ENCODE results near the gene ERMP1.

The ERMP1 gene

DNA sequence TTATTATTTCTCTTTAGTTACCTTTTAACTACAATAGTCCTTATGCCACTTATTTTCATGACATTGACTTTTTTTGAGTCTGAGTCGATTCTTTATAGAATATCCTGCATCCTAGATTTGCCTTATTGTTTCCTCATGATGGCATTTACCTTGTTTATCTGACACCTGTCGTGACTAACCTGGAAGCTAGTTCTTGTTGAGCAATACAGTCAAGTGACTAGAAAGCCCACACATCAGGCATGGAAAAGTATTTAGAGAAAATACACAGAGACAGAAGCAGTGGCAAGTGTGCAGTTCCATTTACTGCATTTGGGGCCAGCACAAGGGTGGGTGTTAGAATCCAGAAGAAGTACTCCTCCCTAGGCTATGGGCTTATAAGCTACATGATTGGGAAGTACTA lies 97.8 kb downstream of the ERMP1 start:
- H3K4me2 ChIP-seq (ENCODE audit: low read depth, low read length, poor library complexity, severe bottlenecking), result no peak overlapping the region
- H3K36me3 ChIP-seq (ENCODE audit: insufficient read depth, low read length), result peaks cover 27% of the 10 kb centered on the region; the same call in 1 of the 2 replicates

More for the DNA sequence above, 97.8 kb downstream of the ERMP1 start:
- TF ChIP-seq CTCF (conservative IDR thresholded peaks at IDR 0.05; ENCODE audit: low read length) (no peak), EZH2phosphoT487 (IDR thresholded peaks at IDR 0.05; ENCODE audit: borderline replicate concordance) (no peak)
- no peaks in the 10 kb centered on the region for H3K9me2 ChIP-seq (replicated peaks; ENCODE audit: low read depth, low read length)
- H3F3A ChIP-seq (ENCODE audit: low read depth), result no peaks in the 10 kb centered on the region
- H2AFZ ChIP-seq (ENCODE audit: low read length), result no peak overlapping the region
- H3K9me3 ChIP-seq (ENCODE audit: insufficient read depth, low read depth, low read length), result no peaks in the 10 kb centered on the region
- H3K79me2 ChIP-seq (ENCODE audit: insufficient read depth, low read length), result no peaks in the 10 kb centered on the region
- no peaks in the 10 kb centered on the region for H4K20me1 ChIP-seq (ENCODE audit: insufficient read depth, low read length, poor library complexity, severe bottlenecking)
- H3K4me1 ChIP-seq (ENCODE audit: insufficient read depth, low read length, poor library complexity, severe bottlenecking), result no peaks in the 10 kb centered on the region
- no peak overlapping the region for H3K4me3 ChIP-seq (ENCODE audit: low read length, poor library complexity, severe bottlenecking)
- no peaks in the 10 kb centered on the region for H3K27me3 ChIP-seq (ENCODE audit: insufficient read depth, low read length, poor library complexity, severe bottlenecking)
- H3K9ac ChIP-seq (ENCODE audit: low read depth, low read length, poor library complexity, severe bottlenecking), result no peak overlapping the region

All from Loucy (cell line).